GM19023 (cell line): ENCODE results near the gene TSSK2.

ENCODE experiments used
- ATAC-seq: cut with Tn5 transposase; IDR thresholded peaks from one replicate; pipeline ENCODE4 v1.9.1; 2021; ENCODE audit warnings: mild to moderate bottlenecking, moderate library complexity; ENCODE audit not compliant: unreplicated experiment

The TSSK2 gene

DNA sequence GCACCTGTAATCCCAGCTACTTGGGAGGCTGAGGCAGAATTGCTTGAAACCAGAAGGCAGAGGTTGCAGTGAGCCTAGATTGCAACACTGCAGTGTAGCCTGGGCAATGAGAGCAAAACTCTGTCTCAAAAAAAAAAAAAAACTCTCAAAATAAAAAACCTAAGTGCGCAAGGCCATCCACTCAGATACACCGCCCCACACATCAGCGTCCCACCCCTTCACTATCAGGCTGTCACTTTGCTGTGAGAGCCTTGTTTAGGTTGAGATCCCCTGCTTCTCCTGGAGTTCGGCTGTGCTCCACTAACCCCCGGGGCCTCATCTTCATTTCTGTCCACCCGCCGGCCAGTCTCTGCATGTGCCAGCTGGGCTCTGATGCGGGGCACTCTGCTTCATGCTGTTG, 35.3 kb downstream of the TSSK2 start:
- no peak for ATAC-seq

DNA sequence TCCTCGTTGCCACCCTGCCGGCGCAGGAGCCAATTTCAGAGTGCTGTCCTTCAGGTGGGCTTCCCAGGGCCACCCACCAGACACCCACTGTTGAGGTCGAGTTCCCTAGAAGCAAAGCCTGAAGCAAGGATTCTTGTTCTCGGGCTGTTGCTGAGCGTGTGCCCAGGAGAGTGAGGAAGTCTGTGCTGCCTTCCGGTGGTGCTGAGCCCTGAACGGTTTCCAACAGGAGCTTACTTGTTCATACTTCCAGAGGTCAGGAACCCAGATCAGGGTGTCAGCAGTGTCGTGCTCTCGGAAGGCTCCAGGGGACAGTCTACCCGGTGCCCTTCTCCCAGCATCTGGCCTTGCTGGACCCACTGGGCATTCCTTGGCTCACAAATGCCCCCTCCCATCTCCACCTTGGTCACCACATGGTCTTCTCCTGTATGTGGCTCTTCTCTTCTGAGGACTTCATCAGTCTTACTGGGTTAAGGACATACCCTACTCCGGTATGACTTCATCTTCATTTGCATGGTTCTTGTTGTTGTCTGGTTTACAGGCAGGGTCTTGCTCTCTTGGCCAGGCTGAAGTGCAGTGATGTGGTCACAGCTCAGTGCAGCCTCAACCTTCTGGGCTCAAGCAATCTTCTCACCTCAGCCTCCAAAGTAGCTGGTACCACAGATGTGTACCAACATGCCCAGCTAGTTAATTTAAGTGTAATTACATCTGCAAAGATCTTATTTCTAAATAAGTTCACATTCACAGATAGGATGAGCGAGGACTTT, 36.2 kb downstream of the TSSK2 start:
- ATAC-seq: no peak

DNA sequence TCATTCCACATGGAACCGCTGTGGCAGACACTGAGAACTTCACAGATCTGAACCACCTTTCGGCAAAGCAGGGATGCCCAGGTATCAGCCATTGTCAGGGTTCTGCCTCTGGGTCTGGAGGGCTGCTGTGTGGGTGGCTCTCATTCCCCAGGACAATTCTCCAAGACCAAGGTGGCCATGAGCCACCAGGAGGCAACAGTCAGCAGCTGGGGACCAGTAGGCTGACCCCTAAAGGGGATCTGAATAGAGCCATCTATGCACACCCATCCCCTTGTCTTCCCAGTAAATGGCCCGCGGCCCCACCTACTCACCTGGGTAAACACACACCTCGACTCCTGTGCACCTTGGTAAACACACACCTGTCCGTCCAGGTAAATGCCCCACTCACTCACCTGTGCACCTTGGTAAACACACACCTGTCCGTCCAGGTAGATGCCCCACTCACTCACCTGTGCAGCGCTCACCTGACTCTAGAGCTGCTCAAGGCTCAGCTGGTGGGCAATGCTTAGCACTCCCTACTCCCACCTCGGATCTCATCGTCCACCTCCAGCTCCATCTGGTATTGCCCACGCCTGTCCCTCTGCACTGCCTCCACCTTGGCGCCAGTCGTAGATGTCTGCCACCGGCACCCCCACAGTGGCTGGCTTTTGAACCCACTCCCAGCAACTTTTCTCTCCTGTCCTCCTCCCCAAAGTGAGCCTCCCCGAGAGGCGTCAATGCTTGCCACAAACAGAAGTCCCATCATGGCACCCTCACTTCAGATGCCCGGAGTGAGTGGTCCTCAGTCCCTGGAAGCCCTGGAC, 37.2 kb downstream of the TSSK2 start:
- ATAC-seq: no peak

DNA sequence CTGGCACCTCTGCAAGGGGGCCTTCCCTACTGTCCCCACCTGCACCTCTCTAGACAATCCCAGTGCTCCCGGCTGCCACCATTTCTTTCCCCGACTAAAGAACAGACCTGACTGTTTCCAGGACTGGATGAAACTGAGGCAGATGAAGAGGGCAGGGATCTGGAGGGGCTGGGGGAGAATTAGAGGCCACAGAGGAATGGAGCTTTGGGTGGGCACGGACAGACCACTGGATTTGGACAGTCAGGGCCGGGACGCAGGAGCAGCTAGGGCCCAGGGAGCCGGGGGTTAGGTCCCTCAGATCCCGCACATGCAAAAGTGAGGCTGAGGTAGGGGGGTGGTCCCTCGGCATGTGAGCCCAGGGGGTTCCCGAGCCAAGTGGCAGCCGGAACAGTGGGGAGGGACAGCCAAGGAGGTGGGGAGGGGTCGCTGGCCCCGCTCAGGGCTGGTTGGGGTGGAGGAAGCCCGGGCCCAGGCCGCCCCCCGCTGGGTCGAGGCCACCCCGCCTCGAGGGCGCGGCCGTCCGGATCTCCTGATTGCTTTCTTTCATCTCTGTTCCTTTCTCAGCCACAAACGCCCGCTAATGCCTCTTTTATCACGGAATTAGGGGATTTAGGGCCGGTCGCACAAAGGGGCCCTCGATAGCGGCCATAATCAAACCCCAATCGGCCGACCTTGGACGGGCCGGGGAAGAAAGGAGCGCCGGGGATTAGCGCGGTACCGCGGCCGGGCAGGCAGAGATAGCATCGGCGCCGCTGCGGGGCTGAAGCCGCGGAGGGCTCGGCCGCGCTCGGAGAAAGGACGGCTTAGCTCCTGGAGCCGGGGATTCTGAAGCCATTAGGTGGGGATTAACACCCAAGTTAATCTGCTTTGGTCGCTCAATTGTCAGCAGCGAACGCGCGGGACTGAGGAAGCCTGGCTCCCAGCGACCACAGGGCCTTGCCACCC, 38.2 kb downstream of the TSSK2 start:
- ATAC-seq: no peak

DNA sequence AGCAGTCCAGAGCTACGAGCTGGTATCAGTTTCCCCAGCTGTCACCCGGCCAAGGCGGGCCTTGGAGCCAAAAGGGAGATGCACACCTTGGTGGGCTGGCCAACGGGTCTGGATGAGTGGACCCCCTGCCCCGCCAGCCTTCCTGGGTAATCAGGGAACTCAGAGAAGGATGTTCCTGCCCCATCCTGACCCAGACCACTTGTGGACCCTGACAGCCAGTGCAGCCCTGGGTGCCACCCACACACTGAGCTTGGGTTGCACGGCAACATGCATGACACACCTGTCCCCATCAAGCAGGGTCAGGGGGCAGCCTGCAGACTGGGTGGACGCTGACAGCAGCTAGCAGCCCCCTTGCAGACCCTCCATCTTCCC, 38.8 kb downstream of the TSSK2 start:
- no peak for ATAC-seq

DNA sequence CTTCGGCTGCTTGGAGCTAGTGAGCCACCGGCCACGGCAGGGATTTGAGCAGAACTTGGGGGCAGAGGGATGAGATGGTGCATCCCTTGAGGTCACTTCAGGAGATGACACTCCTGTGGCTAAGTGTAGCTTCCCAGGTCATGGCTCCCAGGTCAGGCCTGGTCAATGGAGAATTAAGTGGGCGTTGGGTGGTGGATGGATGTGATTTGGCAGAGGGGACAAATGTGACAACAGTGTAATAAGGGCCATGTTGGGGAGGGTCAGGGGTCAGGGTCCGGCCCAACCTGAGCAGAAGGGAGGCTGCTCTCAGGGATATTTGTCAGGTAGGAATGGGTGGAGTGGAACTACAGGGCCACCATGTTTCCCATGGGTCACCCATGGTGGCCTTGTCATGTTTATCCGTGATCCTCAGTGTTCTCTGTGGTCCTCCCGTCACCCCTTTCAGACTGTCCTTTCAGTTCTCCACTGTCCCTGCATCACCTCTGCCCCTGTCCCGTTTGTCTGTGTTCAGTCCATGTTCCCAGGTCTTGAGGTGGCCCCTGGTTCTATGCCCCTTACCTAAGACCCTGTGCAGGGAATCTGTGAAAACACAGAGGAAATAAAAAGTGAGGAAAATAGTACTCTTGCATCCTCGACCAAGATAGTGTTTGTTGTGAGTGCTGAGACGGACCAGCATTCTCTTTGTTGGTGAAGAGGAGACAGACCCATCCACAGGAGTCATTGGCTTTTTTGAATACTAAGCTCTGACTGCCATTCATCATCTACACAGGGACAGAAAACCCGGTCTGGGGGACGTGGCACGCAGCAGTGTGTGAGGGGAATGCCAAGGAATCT, 41.3 kb downstream of the TSSK2 start:
- no peak for ATAC-seq

DNA sequence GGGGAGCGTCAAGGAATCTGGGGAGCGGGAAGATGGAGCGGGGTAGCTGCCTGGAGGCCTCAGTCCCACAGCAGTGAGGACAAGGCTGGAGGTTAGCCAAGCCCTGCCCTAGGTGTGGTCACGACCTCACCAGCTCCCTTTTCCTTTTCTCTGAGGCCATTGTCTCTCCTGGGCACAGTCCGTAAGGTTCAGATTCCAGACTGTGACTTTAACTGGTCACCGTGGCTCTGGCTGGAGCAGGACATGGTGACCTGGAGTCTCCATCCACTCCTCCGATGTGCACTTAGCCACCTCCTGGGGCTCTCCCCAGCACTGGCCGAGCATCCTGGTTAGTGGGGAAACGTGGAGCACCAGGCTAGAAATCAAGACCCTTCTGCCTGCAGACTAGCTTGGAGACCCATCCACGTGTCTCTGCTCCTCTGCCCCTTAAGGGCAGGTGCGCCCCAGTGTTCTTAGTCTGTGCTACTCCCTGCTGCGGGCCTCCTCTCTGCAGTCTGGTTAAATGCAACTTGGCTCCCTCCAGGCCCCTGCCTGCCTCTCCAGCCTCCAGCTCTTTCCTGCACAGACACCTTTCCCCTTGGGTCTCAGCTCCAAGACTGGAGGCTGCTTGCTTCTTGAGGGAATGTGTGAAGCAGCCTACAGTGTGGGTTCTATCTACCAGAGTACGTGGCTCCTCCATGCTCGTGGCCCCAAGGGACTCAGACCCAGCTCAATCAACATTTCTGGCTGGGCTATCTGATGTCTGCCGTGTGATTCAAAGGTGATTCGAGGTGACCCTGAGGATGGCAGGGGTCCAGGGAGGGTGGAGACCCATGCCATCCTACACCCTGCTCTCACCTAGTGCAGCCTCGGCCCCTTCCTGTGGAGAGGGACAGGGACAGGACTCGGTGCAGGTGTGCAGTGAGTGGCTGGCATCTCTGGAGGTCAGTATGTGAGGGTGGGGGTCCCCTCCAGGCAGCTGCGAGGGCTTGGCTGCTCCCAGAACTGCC, 42.2 kb downstream of the TSSK2 start:
- ATAC-seq: no peak

DNA sequence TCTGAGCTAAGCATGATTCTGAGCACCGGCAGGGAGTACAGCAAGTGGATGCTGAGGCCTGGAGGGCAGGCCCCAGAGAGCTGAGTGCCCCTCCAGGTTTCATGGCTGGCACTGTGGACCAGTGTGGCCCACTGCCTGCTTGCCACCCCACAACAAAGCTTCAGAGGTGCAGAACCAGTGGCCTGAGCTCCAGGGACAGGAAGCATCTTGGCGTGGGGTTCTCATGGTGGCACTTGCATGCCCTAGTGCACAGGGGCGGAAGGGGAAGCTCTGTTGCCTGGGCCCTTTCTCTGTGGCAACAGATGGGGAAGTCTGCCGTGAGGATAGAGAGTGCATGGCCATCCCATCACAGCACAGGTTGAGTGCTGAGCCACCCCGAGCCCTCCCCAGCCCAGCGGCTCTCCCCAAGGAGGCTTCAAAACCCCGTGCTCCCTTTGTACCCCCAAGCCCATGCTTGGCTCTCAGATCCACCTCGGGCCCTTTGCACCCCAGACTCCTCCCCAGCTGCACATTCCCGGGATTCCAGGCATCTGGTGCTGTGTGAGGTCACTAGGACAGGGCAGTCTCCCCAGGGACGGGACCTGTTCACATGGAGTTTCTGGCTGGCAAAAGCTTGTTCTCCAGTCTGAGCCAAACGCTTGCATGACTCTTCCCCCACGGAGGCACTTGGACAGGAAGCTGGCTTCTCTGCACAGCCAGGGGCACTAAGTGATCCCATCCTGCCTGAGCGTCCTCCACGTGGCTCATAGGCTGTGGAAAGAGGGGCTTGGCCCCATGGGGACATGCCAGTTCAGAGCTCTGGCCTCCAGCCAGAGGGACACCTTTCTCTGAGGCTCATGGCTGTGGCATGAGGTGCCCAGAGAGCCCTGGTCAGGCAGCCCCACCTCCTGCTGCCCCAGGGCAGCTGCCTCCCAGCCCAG, 43.3 kb downstream of the TSSK2 start:
- ATAC-seq: no peak

DNA sequence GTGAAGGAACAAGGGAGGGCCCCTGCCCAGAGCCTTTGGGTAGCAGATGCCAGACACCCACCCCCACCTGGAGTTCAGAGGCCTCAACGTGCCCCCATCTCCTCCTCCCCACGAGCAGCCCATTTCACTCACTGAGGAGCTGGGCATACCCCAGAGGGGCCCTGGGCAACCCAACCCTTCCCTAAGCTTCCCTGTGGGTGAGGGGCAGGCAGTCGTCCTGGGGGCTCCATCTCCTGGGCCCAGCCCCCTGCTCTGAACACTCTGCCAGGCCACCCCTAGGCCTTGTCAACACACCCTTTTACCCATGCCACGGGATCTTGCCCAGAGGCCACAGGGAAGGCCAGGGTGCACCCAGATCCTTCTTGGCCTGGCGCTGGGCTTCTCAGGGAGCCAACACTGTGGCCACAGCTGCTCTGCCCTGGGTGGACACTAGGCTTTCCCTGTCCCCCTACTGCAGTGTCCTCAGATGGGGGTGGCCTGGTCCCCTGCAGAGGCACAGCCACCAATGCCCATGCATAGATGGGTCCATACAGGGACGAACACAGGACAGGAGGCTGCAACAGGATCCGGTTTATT, 44.0 kb downstream of the TSSK2 start:
- ATAC-seq: no peak

DNA sequence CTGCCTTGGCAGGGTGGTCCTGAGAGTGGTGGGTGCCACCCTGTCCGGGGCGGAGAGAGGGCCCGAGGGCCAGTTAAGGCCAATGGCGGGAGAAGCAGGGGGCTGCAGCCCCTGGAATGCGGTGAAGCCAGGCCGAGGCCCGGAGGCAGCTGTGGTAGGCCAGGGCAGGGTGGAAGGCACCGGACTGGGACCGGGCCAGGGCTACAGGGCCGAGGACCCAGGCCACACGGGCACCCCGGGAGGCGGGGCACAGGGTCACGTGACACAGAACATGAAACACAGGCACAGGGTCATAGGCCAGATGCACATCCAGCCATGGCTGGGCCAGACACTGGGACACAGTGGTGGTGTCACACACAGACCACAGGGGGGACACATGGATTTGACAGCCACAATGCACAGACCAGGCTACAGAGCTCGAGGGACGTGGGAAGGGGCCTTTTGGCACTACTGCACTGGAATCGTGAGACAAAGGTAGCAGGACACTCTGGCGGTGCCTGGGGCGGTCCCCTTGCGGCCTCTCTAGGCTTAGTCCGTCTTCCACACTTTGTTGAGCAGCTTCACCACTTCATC, 44.6 kb downstream of the TSSK2 start:
- no peak for ATAC-seq

DNA sequence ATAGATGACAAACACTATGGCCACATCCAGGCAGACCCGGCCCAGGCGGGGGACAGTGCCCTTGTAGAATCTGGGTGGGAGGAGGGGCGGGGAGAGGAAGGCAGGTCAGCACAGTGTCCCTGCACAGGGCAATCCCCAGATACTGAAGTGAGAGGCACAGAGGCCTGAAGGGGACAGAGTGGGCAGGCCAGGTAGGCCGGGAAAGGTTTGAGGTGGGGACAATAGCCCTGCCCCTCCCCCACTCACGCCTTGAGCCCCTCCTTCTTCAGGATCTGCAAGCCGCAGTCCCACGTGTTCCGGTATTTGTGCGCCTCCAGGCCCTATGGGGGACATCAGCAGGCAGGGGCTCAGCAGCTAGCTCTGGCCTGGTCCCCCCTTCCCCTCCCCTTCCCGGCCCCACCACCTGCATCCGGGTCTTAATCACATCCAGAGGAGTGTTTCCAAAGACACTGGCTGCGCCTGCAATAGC, 45.1 kb downstream of the TSSK2 start:
- no peak for ATAC-seq

DNA sequence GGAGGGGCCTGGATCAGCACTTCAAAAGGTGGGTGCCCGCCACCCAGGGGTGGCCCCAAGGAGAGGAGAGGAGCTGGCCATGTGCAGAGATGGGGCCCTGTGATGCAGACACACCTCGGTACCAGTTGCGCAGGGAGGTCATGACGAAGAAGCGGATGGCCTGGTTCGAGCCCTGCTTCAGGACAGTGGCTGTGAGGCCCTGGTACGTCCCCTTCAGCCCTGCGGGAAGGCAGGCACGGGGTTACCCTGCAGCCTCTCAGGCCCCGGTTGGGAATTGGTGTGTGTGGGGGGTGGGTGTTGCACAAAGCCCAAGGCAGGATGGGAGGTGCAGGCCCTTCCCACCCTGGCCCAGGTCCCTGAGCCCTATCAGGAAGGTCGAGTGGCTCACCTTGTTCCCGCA, 45.6 kb downstream of the TSSK2 start:
- no peak for ATAC-seq

DNA sequence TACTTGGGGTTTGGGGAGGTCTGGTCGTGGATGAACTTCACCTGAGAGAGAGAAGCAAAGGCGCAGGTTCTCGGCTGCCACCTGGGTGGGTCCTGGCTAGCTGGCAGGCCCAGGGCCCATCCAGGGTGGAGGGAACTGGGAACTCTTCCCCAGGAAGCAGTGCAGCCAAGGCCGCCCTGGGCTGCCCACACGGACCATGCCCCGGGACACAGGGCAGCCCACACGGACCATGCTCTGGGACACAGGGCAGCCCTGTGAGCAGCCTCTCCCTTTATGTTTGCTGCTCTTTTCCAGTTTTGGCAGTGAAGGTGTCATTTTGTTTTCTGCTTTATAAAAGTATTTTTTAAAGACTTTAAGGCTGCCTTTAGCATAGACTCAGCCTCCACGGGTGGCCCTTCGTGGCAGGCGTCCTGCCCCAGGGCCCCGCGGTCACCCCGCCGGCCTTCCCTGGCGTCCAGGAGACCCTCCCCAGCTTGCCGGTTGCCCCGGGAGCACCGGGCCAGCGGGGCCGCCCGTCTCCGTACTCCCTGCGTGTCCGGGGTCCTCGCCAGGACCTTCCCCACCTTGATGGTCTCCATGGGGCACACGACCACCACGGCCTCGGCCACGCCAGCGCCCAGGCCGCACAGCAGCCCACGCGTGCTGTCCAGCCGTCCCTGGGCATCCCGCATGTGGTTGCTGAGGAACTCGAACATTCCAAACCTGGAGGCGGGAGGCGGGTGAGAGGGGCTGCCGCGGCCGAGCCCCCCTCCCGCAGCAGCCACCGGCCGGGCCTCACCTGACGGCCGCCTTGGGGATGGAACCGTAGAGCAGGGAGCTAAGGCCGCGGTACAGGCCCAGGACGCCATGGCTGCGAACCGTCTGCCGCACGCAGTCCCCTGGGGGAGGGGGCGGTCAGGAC, 46.3 kb downstream of the TSSK2 start:
- ATAC-seq: no peak

DNA sequence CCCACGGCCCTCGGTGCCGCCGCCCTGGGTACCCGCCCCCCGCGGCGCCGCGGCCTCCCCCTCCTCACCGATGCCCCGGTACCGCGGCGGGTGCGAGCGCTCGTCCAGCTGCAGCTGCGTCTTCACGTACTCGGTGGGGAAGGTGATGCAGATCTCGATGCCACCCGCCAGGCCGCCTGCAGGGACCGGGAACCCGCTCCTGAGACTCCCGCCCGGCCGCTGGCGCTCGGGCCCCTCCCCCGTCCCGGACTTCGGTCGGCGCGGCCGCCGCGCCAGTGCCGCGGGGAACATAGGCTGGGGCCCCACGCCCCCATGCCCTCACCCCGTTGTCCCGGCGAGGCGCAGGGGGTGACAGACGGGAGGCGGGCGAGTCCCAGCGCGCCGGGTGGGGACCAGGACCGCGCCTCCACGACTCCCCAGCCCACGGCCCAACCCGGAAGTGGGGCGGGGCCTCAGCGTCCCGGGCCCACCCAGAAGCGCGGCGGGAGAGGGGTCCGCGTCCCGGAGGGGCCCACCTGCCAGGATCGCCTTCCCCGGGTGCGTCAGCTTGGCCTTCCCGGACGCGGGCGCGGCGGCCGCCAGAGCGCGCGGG, 47.1 kb downstream of the TSSK2 start:
- peak; percentile 30 for ATAC-seq

DNA sequence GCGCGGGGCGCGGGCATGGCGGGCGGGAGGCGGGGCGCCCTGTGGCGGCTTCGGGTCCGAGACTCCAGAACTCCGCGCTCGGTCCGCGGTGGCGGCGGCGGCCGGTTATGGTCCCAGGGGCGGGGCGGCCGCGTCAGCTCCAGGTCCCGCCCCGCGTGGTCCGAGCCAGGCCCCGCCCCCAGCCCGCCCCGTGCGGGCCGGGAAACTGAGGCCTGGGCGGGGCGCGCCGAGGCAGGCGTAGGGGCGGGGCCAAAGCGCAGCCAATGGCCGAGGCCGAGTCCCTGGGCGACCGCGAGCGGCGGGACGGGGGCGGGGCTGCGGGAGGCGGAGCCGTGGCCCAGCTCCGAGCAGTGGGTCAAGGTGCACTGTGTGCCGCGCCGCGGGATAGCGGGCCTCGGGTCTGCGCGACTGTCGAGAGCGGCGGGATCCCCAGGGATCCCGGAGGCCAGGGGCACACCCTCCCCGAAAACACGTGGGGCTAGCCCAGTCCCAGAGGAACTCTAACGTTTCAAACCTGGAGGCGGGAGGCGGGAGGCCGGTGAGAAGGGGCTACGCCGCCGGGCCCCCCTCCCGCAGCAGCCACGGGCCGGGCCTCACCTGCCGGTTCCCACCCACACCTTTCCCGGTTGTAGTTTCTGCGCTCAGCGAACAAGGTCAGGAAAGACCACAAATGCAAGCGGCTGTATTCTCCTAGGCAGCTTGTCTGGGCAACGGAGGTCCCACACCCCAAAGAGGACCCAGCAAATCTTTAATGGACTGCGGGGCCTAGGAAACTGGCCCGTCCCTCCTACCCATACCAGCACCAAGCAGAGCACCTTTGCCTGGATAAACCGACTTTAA, 47.8 kb downstream of the TSSK2 start, which contains the start of gene SLC25A1:
SLC25A1 (minus strand) TSS at position 80 of the 840 bp plus-strand sequence; CDS start at position 17, 63 bp downstream.
- peak; percentile 72 for ATAC-seq
